ENCODE results near the gene KDM2B.

DNA sequence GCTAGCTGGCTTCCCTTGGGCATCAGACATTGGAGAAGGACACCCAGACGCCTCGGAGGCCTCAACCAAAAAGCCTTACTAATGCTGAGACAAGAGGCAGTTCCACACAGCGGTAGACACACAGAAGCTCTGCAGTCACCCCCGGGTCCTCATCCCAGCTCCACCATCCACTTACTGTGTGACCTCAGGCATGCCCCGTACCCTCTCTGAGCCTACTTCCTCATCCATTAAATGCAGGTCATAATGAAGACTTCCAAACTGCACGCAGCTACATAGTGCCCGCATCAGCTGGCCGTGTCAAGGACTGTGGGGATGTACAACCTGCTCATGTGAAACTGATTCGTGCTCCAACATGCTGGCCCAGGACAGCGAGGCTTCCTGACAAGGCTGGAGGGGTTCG lies 72.3 kb downstream of the KDM2B start:
- TF ChIP-seq EZH2 (IDR thresholded peaks at IDR 0.05; ENCODE audit: borderline replicate concordance, insufficient read depth, low read length, poor library complexity, severe bottlenecking) (no peak), POLR2AphosphoS5 (IDR thresholded peaks at IDR 0.05) (no peak), RAD21 (conservative IDR thresholded peaks at IDR 0.05) (no peak), SMC3 (conservative IDR thresholded peaks at IDR 0.05; ENCODE audit: poor library complexity) (no peak), TAF1 (IDR thresholded peaks at IDR 0.05; ENCODE audit: low read depth) (no peak), EP300 (conservative IDR thresholded peaks at IDR 0.05; ENCODE audit: poor library complexity, severe bottlenecking) (no peak), MXI1 (conservative IDR thresholded peaks at IDR 0.05; ENCODE audit: poor library complexity, severe bottlenecking) (no peak)
- TF ChIP-seq, protein P1, sequence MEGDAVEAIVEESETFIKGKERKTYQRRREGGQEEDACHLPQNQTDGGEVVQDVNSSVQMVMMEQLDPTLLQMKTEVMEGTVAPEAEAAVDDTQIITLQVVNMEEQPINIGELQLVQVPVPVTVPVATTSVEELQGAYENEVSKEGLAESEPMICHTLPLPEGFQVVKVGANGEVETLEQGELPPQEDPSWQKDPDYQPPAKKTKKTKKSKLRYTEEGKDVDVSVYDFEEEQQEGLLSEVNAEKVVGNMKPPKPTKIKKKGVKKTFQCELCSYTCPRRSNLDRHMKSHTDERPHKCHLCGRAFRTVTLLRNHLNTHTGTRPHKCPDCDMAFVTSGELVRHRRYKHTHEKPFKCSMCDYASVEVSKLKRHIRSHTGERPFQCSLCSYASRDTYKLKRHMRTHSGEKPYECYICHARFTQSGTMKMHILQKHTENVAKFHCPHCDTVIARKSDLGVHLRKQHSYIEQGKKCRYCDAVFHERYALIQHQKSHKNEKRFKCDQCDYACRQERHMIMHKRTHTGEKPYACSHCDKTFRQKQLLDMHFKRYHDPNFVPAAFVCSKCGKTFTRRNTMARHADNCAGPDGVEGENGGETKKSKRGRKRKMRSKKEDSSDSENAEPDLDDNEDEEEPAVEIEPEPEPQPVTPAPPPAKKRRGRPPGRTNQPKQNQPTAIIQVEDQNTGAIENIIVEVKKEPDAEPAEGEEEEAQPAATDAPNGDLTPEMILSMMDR (IDR thresholded peaks at IDR 0.05; ENCODE audit: poor library complexity, severe bottlenecking), result no peak
- TF ChIP-seq, protein P2, sequence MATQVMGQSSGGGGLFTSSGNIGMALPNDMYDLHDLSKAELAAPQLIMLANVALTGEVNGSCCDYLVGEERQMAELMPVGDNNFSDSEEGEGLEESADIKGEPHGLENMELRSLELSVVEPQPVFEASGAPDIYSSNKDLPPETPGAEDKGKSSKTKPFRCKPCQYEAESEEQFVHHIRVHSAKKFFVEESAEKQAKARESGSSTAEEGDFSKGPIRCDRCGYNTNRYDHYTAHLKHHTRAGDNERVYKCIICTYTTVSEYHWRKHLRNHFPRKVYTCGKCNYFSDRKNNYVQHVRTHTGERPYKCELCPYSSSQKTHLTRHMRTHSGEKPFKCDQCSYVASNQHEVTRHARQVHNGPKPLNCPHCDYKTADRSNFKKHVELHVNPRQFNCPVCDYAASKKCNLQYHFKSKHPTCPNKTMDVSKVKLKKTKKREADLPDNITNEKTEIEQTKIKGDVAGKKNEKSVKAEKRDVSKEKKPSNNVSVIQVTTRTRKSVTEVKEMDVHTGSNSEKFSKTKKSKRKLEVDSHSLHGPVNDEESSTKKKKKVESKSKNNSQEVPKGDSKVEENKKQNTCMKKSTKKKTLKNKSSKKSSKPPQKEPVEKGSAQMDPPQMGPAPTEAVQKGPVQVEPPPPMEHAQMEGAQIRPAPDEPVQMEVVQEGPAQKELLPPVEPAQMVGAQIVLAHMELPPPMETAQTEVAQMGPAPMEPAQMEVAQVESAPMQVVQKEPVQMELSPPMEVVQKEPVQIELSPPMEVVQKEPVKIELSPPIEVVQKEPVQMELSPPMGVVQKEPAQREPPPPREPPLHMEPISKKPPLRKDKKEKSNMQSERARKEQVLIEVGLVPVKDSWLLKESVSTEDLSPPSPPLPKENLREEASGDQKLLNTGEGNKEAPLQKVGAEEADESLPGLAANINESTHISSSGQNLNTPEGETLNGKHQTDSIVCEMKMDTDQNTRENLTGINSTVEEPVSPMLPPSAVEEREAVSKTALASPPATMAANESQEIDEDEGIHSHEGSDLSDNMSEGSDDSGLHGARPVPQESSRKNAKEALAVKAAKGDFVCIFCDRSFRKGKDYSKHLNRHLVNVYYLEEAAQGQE (IDR thresholded peaks at IDR 0.05; ENCODE audit: borderline replicate concordance), result no peak
